Measurements from ENCODE around the gene STRIP2.
"Not testable (repeated sequence)": the region's sequence is repeated elsewhere in the genome, so short reads cannot be mapped to it uniquely, and the experiment has no call there.

Gene STRIP2

DNA sequence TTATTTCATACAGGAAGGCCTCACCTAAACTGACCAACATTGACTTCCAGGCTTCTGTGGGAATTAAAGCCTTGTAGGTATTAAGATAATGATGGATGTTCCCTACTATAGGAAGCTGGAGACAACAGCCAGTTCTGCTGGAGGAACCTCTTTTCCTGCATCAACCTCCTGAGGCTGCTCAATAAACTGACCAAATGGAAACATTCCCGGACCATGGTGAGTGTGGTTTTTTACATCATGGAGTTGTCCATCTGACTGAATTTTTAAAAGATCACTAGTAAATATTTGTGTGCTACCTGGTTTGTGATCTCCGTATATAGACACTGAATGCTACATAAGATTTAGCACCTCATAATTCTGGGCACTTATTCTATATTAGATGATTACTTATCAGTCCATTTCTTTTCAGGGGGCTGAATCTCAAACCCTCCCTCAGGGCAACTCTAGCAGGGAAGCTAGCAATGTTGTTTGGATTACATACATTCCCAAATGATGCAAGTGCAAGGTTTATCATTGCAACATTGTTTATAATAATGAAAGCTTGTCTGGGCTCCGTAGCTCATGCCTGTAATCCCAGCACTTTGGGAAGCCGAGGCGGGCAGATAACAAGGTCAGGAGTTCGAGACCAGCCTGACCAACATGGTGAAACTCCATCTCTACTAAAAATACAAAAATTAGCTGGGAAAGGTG lies 46.6 kb downstream of the STRIP2 start:
- ChIA-PET POLR2A (no interaction called here), CTCF (interaction anchor here (0.9 to 4.0 kb wide), 5 partner anchors 9 to 134 kb away, joined by 3 to 12 read pairs (median 6); no protein-coding TSS in a partner anchor)
- DNase-seq (ENCODE audit: extremely low spot score) = no peak
- TF ChIP-seq, protein P1, sequence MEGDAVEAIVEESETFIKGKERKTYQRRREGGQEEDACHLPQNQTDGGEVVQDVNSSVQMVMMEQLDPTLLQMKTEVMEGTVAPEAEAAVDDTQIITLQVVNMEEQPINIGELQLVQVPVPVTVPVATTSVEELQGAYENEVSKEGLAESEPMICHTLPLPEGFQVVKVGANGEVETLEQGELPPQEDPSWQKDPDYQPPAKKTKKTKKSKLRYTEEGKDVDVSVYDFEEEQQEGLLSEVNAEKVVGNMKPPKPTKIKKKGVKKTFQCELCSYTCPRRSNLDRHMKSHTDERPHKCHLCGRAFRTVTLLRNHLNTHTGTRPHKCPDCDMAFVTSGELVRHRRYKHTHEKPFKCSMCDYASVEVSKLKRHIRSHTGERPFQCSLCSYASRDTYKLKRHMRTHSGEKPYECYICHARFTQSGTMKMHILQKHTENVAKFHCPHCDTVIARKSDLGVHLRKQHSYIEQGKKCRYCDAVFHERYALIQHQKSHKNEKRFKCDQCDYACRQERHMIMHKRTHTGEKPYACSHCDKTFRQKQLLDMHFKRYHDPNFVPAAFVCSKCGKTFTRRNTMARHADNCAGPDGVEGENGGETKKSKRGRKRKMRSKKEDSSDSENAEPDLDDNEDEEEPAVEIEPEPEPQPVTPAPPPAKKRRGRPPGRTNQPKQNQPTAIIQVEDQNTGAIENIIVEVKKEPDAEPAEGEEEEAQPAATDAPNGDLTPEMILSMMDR (IDR thresholded peaks at IDR 0.05; ENCODE audit: control extremely low read depth, extremely low read depth, low read depth, missing control alignments) = no peak

DNA sequence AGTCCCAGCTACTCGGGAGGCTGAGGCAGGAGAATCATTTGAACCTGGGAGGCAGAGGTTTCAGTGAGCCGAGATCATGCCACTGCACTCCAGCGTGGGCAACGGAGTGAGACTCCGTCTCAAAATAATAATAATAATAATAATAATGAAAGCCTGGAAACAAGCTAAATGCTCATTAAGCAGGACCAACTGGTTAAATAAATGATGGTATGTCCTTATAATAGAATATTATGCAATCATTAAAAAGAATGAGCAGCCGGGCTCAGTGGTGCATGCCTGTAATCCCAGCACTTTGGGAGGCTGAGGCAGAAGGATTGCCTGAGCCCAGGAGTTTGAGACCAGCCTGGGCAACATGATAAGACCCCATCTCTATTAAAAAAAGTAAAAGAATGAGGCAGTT lies 47.1 kb downstream of the STRIP2 start:
- POLR2A ChIA-PET; DNase-seq (ENCODE audit: extremely low spot score): not testable (repeated sequence)
- CTCF ChIA-PET = interaction anchor here (1.3 to 4.0 kb wide), 4 partner anchors 10 to 133 kb away, joined by 3 to 12 read pairs (median 8); no protein-coding TSS in a partner anchor

DNA sequence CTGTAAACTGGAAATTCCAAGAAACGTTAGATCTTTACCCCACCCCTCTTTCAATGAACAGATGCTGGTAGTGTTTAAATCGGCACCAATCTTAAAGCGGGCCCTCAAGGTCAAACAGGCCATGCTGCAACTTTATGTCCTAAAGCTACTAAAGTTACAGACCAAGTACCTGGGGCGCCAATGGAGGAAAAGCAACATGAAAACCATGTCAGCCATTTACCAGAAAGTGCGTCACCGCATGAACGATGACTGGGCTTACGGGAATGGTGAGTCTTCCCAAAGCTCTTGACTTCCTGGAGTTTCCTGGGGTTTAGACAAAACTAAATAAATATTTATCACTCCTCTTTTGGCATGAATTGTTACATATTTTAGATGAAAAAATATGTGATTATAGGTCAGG lies 48.5 kb downstream of the STRIP2 start:
- CTCF ChIA-PET = interaction anchor here (1.0 to 4.0 kb wide), 6 partner anchors 11 to 116 kb away, joined by 3 to 11 read pairs (median 3); no protein-coding TSS in a partner anchor
- TF ChIP-seq, protein P1 (IDR thresholded peaks at IDR 0.05; ENCODE audit: control extremely low read depth, extremely low read depth, low read depth, missing control alignments) = no peak
- POLR2A ChIA-PET = no interaction called here
- DNase-seq (ENCODE audit: extremely low spot score) = no peak

DNA sequence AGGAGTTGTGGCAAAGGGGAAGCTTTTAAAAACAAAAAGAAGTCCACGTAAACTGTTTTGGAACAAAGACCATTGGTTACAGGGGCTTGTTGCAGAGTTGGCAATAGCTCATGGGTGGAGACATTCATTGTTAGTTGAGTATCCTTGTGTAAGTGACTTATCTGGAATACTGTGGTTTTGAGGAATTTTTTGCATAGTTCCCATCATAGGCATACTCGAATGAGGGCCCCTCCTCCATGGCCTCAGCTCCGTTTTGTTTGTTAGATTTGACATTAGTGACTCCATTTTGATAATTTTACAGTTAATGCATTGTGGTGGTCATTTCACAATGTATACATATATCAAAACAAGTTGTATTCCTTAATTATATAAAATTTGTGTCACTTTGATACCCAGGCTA lies 55.3 kb downstream of the STRIP2 start:
- ChIA-PET POLR2A (no interaction called here), CTCF (no interaction called here)
- TF ChIP-seq, protein P1 (IDR thresholded peaks at IDR 0.05; ENCODE audit: control extremely low read depth, extremely low read depth, low read depth, missing control alignments) = no peak
- no peak for DNase-seq (ENCODE audit: extremely low spot score)

DNA sequence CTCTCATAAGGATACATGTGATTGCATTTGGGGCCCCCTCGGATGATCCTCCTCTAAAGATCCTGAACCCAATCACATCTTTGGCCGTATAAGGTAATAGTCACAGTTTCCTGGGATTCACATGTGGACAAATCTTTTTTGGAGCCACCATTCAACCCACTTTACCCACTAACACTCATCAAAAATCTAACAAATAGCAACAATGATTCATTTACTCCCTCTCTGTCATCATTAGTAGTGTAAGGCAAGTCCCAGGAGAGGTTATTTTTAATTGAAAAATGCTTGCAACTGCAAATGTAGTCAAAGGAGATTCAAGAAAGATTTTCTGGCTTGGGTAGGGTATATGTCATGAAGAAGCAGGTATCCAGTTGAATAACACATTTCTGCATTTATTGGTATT lies 58.2 kb downstream of the STRIP2 start:
- POLR2A ChIA-PET = no interaction called here
- TF ChIP-seq, protein P1 (IDR thresholded peaks at IDR 0.05; ENCODE audit: control extremely low read depth, extremely low read depth, low read depth, missing control alignments) = no peak
- no peak for DNase-seq (ENCODE audit: extremely low spot score)
- CTCF ChIA-PET = no interaction called here

DNA sequence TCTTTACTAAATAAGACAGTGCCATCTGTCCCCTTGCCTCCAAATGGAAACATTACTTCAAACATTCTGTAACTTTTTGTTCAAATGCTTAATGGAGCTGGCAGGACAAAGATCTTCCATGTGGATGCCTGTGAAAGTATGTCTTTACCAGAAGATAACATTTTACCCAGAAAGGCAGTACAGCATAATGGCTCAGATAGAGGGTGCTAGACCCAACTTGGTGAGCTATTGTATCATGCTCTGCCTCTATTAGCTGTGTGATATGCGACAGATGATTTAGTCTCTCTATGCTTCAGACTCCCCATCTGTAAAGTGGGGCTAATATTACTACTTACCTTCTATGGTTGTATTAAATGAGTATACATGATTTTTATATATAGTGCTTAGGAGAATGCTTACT lies 59.3 kb downstream of the STRIP2 start:
- CTCF ChIA-PET = interaction anchor here (0.8 to 2.4 kb wide), 7 partner anchors 13 to 430 kb away, joined by 3 to 11 read pairs (median 3); partner anchors contain the start of gene STRIP2
- TF ChIP-seq, protein P1 (IDR thresholded peaks at IDR 0.05; ENCODE audit: control extremely low read depth, extremely low read depth, low read depth, missing control alignments) = peak; percentile 18
- DNase-seq (ENCODE audit: extremely low spot score) = no peak
- POLR2A ChIA-PET = no interaction called here

DNA sequence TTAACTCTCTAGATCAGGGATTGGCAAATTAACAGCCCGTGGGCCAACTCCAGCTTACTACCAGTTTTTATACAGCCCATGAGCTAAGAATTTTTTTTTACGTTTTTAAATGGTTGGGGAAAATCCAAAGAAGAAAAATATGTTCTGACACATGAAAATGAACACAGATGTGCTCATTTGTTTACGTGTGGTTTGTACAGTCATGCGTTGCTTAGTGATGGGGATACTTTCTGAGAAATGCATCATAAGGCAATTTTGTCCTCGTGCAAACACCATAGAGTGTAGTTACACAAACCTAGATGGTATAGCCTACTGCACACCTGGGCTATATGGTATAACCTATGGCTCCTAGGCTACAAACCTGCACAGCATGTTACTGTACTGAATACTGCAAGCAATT lies 59.8 kb downstream of the STRIP2 start:
- POLR2A ChIA-PET = no interaction called here
- CTCF ChIA-PET = interaction anchor here (0.8 to 2.4 kb wide), 8 partner anchors 13 to 429 kb away, joined by 3 to 11 read pairs (median 3); partner anchors contain the start of gene STRIP2
- no peak for DNase-seq (ENCODE audit: extremely low spot score)
- TF ChIP-seq, protein P1 (IDR thresholded peaks at IDR 0.05; ENCODE audit: control extremely low read depth, extremely low read depth, low read depth, missing control alignments) = no peak

All from GM10248 (cell line).